Activated CD4-positive, alpha-beta T cell treated with anti-CD3 and anti-CD28 coated beads for 4 hours (primary cell): ENCODE measurements around the gene SOHLH1.

Source experiments
- DNase-seq, 2 donors: peaks; one replicate each; pipeline ENCODE4 v3.0.0-alpha.2; 2020

Gene SOHLH1

GRCh38 chr9:135728436-135729110, 29.3 kb upstream of the SOHLH1 start:
- no peak for DNase-seq

DNA sequence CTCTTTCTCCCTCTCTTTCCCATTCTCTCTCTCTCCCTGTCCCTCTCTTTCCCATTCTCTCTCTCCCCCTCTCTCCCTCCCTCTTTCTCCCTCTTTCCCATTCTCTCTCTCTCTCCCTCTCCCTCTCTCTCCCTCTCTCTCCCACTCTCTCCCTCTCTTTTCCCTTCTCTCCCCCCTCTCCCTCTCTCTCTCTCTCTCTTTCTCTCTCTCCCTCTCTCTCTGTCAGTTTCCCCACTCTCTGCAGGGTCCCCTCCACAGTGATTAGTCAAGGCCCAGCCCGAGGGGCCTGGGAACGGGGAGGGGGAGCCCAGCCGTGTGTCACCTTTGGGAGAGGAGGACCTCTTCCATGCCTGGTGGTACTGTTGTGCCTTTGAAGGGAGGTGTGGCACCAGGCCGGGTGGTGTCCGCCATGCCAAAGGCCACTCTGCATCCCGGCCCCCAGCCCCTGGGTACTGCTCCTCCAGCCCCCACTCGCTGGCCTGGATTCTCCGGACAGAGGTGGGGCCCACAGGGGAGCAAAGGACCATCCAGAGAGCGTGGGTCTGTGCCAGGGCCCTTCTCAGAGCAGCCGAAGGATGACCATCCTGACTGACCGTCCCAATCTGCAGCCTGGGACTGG, 28.1 kb upstream of the SOHLH1 start:
- DNase-seq, result no peak

DNA sequence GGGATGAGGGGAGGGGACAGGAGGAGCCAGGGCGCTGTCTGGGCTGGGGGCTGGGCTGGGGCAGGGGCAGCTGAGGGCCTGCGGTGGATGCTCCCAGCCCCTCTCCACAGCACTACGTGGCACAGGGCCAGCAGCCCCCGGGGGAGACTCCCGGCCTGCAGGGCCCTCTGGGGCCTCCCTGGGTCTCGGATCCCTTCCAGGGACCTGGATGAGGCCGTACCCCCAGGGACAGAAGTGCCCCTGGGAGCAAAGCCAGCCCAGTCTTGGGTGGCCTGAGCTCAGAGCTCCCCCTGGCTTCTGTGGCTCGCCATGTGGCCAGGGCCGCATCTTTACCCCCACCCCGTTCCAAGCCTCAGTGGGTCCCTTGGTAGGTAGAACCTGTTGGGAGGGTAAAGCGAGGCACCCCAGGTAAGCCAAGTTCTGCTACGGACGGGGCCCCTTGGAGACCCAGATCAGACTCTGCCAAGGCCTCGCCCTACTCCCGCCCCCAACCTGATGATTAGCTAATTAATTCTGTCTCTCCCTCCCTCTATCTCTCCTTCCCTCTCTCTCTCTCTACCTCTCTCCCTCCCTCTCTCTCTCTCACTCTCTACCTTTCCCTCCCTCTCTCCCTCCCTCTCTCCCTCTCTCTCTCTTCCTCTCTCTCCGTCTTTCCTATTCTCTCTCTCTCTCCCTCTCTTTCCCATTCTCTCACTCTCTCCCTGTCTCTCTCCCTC, 27.0 kb upstream of the SOHLH1 start:
- DNase-seq, result no peak

- DNase-seq, result no peak
Measured at GRCh38 chr9:135724186-135724787, 25.0 kb upstream of the SOHLH1 start.

GRCh38 chr9:135722365-135722764, 23.1 kb upstream of the SOHLH1 start:
- no peak for DNase-seq

DNA sequence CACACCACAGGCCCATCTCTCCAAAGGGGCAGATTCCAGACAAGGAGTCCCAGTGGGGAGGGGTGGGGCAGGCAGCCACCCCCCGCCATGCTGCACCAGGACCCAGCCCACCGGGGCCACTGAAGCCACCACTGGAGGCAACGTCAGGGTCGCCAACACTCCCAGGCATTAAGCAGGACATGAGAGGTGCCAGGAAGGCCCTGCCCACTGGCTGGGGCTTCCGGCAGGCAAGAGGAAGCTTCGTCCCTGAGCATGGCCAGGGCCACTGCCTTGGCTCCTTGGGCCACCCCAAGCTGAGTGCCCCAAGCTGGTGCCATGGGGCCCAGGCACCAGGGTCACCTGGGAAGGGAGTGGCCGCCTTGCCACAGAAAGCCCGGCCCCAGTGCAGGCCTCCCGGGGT, 20.2 kb upstream of the SOHLH1 start:
- no peak for DNase-seq

DNA sequence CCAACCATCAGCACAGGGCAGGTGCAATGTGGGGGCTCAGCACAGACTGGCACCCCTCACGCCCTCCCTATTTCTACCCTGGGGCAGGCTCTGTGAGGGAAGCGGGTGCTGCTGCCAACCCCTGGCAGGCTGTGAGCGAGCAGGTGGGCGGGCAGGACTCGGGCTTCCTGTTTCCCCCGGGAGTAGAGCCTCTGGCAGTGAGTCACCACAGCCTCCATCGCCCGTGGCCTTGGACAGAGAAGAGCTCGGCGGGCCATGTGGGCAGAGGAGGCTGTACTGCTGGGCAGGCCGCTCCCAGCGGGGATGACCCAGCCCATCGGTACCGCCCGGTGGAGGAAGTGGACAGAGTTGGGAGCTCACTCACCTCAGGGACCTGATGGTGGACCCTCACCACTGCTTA, 19.3 kb upstream of the SOHLH1 start:
- no peak for DNase-seq

- no peak for DNase-seq
Measured at GRCh38 chr9:135717410-135717809, 18.1 kb upstream of the SOHLH1 start.

DNA sequence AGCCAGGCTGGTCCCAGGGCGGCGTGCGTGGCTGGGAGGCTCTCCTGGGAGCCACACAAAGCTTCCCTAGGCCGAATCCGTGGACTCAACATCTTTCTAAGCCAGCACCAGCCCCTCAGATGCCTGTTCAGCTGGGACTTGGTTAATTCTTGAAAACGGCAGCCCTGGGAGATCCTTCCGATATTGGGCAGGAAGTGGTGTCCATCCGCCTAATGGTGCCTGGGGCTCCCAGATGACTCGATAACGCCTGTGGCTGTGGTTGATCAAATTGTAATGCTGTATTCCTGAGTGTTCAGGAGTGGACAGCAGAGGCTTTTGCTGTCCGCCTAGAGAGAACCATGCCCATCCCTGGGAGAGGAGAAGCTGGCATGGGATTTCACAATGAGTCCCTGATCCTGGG, 16.8 kb upstream of the SOHLH1 start:
- no peak for DNase-seq

DNA sequence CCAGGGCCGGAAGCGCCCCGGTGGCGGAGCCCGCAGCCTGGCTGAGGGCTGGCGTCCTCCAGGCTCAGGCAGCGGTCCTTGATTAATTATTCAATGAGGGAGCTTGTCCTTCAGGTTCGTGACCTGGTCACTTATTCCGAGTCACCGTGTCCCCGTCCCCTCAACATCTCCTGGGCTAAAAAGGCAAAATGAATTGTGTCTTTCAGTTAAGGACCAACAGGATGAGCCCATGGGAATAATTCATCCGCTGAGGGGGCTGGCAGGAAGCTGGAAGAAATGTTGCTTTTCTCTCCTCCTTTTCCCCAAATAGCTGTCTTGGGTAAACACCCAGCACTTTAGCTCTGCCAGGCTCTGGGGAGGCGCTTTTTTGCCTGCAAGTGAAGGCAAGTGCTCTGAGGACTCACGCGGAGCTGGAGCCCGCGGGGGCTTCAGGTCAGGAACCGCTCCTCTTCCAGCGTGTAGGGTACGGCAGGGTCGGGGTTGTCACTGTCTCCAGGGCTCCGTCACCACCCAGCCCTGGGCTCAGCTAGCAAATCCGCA, 15.8 kb upstream of the SOHLH1 start:
- DNase-seq, result no peak

DNA sequence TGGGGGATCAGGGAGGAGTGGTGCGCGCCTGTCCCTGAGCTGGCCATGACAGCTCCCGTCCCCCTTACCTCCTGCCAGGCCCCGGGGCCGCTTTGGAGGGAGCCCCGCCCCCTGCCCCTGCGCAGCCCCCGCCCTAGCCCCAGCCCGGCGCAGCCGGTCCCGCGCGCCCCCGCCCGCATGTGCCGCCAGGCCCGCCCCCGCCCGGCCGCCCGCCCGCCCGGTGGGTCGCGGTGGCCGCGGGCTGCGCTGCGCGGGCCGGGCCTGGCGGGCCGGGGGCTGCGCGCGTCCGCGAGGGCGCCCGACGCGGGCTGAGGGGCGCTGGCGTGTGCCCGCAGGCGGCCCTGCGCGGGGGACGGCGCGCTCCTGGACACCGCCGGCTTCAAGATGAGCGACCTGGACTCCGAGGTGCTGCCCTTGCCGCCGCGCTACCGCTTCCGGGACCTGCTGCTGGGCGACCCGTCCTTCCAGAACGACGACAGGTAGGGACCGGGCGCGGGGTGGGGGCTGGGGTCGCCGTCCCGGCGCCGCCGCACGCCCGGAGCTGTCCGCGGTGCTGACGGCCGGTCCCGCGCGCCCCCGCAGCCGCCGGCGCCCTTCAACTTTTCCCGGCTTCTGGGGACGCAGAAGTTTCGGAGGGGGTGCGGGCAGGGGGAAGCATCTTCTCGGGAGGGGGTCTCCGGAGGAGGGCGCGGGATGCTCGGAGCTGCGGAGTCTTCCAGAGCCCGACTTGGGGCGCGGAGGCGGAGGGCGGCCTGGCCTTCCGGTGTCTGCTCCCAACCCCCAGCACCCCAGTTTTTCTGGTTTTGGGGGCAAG, 15.2 kb upstream of the SOHLH1 start:
- no peak for DNase-seq

DNA sequence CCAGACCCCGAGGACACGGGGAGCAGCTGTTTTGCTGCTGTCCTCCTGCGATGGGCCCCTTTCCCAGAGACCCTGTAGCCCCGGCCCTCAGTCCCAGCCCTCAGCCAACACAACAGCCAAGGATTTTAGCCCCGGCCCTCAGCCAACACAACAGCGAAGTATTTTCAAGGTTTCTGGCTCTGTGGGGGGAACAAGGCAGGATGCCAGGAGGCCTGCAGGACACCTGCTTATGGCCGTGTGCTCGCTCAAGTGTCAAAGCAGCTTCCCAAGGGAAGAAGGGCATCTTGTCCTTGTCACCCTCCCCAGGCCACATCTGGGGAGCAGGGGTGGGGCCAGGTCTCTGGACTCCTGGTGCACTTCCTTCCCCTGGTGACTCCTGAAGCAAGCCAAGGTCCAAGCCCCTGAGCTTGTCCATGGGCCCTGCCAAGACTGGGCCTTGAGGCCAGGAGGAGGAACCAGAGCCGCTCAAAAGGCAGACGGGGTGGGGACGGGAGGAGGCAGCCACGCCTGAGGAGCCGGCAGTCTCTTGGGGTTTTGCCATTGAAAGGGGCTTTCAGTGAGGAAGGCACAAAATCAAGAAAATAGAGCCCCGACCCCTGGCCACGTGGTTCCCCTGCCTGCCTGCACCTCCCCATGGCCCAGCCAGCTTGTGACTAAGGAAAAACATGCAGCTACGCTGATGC, 13.5 kb upstream of the SOHLH1 start:
- no peak for DNase-seq

- no peak for DNase-seq
Measured at GRCh38 chr9:135711881-135712280, 12.6 kb upstream of the SOHLH1 start.

GRCh38 chr9:135711391-135711790, 12.1 kb upstream of the SOHLH1 start:
- DNase-seq, result no peak

DNA sequence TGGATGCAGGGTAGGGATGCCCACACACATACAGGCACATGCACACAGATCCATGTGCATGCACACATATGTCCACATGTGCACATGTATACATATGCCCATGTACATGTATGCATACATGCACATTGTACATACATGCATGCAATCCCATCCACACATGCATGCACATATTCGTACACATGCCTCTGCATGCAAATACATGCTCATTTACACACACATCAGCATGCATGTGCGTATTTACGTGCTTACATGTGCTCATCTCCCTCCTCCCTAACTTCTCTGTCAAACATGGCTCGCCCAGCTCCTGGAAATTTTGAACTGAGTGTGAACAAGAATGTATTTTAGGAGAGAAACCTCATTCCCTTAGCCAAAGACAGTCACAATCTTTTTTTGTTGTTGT, 8.9 kb upstream of the SOHLH1 start:
- no peak for DNase-seq

GRCh38 chr9:135707252-135708138, 8.2 kb upstream of the SOHLH1 start:
- DNase-seq, result no peak

GRCh38 chr9:135706288-135706687, 7.0 kb upstream of the SOHLH1 start:
- no peak for DNase-seq

GRCh38 chr9:135705376-135705775, 6.1 kb upstream of the SOHLH1 start:
- DNase-seq, result no peak

DNA sequence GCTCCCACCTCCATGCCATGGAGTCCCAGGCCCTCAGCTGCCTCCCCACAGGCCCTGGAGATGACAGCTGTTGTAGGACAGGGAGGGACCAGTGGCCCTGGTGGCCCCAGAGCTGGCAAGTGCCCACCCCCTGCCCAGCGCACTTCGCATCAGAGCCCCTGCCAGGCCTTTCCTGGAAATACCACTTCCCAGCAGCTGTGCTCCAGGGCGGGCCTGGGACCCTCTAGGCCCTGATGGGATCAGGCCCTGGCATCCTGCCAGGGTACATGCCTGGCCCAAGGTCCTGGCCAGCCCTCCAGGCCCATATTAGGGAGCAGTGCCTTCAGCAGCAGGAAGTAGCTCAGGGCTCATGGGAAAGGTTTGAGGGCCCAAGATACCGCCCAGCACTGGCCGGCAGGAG, 5.2 kb upstream of the SOHLH1 start:
- DNase-seq, result no peak

DNA sequence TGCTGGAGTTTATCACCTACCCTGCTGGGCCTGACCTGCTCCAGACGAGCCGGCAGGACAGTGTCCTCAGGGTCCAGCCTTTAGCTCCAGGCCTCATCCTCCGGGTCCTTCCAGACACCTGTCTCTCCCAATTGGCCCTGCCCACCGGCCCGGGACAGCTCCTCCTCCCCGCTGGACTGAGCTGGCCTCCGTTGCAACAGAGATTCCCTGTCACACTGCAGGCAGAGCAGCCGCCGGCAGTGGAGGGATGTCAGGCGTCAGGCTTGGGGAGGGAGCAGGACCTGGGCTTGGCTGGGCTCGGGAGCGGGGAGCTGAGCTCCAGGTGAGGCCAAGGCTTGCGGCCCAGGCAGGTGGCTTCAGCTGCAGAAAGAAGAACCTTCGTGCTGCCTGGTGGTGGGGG, 4.4 kb upstream of the SOHLH1 start:
- DNase-seq, result no peak
